ENCODE measurements around the gene NAGA. TPM values are rescaled to one million over a fixed set of nuclear protein-coding genes. Genes with fewer than 3 reads are reported as not detected.

NAGA gene
- 43.2 and 48.5 TPM in 2 replicates for total RNA-seq

DNA sequence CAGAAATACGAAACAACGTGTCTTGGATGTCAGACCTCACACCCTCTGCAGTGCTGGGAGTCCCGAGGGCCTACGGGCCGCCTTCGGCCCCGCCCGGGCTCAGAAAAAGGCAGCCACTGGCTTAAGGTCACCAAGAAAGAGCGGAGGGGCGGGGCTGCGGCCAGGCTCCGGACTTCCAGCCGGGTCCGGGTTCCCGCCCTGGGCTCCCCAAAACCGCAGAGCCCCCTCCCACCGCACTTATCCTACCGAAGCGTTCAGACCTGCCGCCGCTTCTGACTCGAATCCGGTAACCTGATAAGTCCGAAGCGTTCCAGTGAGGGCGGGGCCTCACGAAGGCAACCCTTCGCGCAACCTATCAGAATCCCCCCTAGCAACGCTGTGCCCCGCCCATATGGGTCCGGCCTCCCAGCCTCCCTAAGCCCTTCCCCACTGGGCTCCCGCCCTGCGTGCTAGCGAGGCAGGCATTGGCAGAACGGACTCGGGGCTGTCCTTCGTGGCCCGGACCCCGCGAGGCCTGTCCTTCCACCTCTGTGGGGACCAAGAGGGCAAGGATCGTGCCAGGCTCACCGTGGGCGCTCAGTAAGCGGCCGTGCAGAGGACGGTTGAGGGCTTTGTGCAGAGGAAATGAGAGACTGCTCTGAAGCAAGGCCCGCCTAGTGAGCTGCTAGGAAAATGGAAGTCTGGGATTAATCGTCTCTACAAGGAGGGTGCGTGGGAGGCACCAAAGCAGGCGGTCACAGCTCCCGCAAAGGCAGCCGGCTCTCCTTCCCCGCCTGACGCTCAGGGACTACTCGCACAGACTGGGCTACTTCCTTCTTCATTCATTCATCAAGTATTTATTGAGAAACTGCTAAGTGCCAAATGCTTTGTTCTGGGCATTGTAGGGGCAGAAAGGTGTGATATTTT is at the start of gene NAGA:
NAGA (minus strand) TSS at position 296 of the 906 bp plus-strand sequence. CDS start 515 bp downstream, outside the sequence.

DNA sequence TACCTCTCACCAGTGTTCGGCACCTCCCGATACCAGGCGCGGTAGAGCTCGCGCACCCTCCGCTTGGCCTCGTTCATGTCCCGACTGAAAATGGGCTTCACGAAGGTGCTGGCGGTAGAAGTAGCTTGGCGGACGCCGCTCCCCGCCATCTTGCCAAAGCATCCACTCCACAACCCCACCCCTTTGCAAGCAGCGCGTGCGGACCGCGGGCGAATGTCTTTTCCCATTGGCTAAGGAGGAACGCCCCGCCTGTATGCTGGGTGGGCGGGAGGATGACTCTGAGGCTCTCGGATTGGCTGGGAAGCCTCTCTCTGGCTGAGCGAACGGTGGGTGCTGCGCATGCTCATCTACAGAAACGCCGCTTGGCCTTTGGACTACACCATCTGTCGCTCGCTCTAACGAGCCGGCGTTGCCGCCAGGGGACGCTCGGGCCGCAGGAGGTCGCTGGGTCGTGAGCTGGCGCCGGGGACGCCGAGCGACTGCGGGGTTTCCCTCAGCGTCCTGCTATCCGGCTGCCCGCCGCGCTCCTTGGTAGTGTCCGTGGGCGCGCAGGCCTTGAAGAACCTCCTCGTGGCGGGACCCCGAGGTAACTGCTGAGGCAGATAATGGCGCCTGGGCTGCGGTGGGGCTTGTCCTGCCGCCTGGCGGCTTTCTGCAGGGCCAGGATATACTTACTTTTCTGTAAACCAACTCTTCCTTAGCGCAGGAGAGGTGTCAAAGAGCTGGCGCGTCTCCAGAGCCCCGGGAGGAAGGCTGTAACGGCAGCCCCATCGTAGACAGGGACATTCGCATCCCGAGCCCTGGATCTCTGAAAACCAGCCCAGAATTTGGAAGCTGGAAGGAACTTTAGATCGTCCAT is 20.2 kb upstream of the NAGA start, which contains the start of gene NDUFA6:
NDUFA6 (minus strand) TSS at position 177 of the 859 bp plus-strand sequence; CDS start at position 149, 28 bp downstream.

DNA sequence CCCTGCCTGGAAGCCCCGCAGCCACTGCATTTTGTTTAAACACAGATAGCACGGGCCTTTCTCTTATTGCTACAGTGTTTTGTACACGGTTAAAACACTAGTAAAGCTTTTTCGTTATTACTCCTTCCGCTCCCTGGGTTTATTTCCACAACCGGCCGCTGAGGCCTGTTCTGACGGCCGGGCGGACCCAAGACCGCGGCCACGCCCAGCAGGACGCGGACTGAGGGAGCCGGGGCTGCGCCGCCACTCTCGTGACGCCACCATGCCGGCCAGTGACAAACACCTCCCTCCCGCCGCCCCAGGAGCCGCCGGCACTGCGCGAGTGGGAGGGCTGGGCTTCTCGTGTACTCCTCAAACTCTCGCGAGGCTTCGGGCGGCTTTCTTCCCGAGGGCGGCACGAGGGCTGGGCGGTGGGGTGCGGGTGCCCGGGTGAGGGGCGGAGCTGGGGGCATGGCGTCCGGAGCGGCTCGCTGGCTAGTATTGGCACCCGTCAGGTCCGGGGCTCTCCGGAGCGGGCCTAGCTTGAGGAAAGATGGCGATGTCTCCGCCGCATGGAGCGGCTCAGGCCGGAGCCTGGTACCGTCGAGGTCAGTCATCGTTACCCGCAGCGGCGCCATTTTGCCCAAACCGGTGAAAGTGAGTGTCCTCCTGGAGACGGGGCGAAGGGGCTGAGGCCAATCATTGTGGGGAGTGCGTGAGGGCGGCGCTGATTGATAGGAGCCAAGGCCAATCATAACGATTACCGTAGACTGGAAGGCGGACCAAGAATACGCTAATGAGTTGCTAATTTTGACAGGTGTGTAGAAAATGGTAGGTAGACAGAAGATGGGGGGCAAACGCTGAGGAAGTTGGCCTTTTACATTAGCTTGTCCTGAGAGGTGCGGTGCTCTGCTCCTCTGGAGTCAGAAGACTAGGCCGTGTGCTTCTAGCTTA is 9.0 kb upstream of the NAGA start, which contains the start of gene SMDT1:
SMDT1 (plus strand) TSS at position 382 of the 933 bp plus-strand sequence; CDS start at position 451, 69 bp downstream.

DNA sequence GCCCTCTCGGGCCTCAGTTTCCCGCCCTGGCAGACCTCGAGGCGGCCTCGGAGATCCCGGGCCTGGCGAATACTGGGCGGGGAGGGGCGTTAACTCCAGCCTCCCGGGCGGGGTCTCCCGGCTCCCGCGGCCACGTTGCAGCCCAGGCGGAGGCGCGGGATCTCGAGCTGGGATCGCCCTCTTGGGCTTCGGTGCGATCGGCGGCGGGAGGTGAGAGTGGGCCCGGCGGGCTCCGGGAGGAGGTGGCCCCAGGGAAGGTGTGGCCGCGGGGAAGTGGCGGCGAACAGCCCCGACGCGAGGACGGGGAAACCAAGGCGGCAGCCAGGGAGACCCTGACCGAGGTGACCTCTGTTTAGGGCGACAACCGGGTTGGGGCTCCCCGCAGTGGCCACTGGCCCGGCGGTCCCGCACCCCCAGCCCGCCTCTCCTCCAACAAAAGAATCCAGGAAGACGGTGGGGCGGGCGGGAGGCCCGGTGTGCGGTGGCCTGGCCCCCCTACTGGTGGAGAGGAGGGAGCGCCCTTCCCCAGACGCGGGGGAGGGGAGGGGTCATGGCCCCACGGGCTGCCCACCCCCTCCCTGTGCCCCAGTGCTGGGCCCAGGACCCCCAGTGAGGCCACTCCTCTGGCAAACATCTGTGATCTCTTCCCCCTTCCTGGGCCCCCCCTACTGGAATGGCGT is 3.7 kb upstream of the NAGA start, which contains the start of gene PHETA2:
PHETA2 (plus strand) TSS at position 117 of the 680 bp plus-strand sequence. CDS start 3,046 bp downstream, outside the sequence.

Other genes starting within 250 kb of the NAGA start
- gene SREBF2, start 237.7 kb downstream of the NAGA start, total RNA-seq: 53.5 and 101 TPM in 2 replicates
- gene SHISA8, start 155.7 kb downstream of the NAGA start, total RNA-seq: not detected in 2 replicates
- 0.11 and 0.12 TPM in 2 replicates for gene TNFRSF13C, start 144.0 kb downstream of the NAGA start, total RNA-seq
- 8.9 and 37.2 TPM in 2 replicates for gene CENPM, start 123.7 kb downstream of the NAGA start, total RNA-seq
- gene SEPTIN3, start 101.4 kb downstream of the NAGA start, total RNA-seq: under 0.01 and 0.37 TPM in 2 replicates
- gene WBP2NL, start 72.0 kb downstream of the NAGA start, total RNA-seq: 0.11 and 0.50 TPM in 2 replicates
- 9.2 and 17.1 TPM in 2 replicates for gene PHETA2, start 3.4 kb upstream of the NAGA start, total RNA-seq
- 2.9 and 5.7 TPM in 2 replicates for gene SMDT1, start 8.9 kb upstream of the NAGA start, total RNA-seq
- 52.0 and 60.6 TPM in 2 replicates for gene NDUFA6, start 20.0 kb upstream of the NAGA start, total RNA-seq
- gene CYP2D6, start 60.0 kb upstream of the NAGA start, total RNA-seq: 0.25 and 0.44 TPM in 2 replicates
- gene TCF20, start 199.8 kb upstream of the NAGA start, total RNA-seq: 31.2 and 32.4 TPM in 2 replicates

Measured in uterine smooth muscle cell (primary cell).